ENCODE measurements around the gene PIP5K1C. TPM values are rescaled to one million over a fixed set of nuclear protein-coding genes. Genes with fewer than 3 reads are reported as not detected.

PIP5K1C gene
- total and polyA plus RNA-seq, 7 donors, result 8.7 to 22.4 (median 16.3) TPM

GRCh38 chr19:3691372-3691716 is 8.9 kb downstream of the PIP5K1C start:
- H3K4me3 ChIP-seq, result no peak overlapping the region
- DNase-seq (no peak), ATAC-seq (no peak)
- TF ChIP-seq, protein P1, sequence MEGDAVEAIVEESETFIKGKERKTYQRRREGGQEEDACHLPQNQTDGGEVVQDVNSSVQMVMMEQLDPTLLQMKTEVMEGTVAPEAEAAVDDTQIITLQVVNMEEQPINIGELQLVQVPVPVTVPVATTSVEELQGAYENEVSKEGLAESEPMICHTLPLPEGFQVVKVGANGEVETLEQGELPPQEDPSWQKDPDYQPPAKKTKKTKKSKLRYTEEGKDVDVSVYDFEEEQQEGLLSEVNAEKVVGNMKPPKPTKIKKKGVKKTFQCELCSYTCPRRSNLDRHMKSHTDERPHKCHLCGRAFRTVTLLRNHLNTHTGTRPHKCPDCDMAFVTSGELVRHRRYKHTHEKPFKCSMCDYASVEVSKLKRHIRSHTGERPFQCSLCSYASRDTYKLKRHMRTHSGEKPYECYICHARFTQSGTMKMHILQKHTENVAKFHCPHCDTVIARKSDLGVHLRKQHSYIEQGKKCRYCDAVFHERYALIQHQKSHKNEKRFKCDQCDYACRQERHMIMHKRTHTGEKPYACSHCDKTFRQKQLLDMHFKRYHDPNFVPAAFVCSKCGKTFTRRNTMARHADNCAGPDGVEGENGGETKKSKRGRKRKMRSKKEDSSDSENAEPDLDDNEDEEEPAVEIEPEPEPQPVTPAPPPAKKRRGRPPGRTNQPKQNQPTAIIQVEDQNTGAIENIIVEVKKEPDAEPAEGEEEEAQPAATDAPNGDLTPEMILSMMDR (IDR thresholded peaks at IDR 0.05), result no peak
- H3K27me3 ChIP-seq (ENCODE audit: insufficient read depth in 3 of 3, low read length in 2 of 3), result no peaks in the 10 kb centered on the region
- peaks cover 4% of the 10 kb centered on the region for H3K4me1 ChIP-seq
- H3K9me3 ChIP-seq, result no peaks in the 10 kb centered on the region
- peaks cover 0 to 4% of the 10 kb centered on the region in 2 donors for H3K36me3 ChIP-seq (ENCODE audit: insufficient read depth in 1 of 2, low read depth in 1 of 2)
- intact Hi-C loops (cut with DNase I), result no loop called here
- 90 to 92% (median 91%) methylated on average over 16 of the region's 16 CpGs for WGBS, 3 donors
- no peak overlapping the region for H3K27ac ChIP-seq

DNA sequence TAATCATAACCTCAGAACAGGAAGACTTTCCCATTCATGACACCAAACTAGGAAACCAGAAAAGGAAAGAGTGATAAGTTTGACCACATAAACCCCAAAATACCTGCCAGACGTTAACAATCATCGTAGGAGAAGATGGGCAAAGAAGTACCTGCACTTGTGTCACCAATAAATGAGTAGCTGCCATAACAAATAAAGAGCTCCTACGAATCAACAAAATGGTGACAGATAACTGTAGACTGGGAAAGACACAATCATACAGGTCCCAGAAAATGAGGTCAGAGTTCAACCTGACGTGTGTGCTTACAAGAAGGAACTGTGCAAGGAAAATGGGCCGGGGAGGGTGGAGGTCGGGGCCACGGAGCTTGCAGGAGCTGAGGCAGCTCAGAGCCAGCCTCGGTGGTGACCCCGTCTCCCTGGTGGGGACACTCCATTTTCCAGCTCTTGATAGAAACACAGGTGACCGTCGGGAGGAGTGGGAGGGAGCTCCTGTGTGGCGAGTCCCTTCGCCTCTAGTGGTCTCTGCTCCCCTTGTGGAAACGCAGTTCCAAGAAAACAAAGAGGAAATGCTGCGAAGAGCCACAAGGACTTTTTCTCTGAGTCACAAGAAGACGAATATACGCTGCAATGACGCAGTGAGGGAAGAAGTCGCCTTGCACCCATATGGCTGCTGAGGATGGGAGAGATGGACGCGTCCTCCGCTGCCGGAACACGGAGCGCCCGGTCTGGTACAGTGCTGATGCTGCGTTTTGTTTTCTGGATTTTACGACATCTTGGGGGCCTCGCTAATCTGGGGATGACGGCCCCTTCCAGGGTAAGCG is 9.5 kb downstream of the PIP5K1C start:
- no peaks in the 10 kb centered on the region for H3K27me3 ChIP-seq (ENCODE audit: insufficient read depth in 3 of 3, low read length in 2 of 3)
- intact Hi-C loops (cut with DNase I), result no loop called here
- H3K4me1 ChIP-seq, result peaks cover 4% of the 10 kb centered on the region
- TF ChIP-seq, protein P1 (IDR thresholded peaks at IDR 0.05), result no peak
- no peak overlapping the region for H3K4me3 ChIP-seq
- ATAC-seq (no peak), DNase-seq (no peak)
- no peak overlapping the region for H3K27ac ChIP-seq
- peaks cover 0 to 4% of the 10 kb centered on the region in 2 donors for H3K36me3 ChIP-seq (ENCODE audit: insufficient read depth in 1 of 2, low read depth in 1 of 2)
- 94 to 96% (median 96%) methylated on average over 31 of the region's 31 CpGs for WGBS, 3 donors
- H3K9me3 ChIP-seq, result no peaks in the 10 kb centered on the region

GRCh38 chr19:3687774-3688706 is 12.2 kb downstream of the PIP5K1C start:
- Histone ChIP-seq H3K27ac (no peak overlapping the region), H3K9me3 (no peaks in the 10 kb centered on the region), H3K4me1 (no peaks in the 10 kb centered on the region), H3K4me3 (no peak overlapping the region), H3K36me3 (ENCODE audit: insufficient read depth in 1 of 2, low read depth in 1 of 2) (no peaks in the 10 kb centered on the region), H3K27me3 (ENCODE audit: insufficient read depth in 3 of 3, low read length in 2 of 3) (no peaks in the 10 kb centered on the region)
- WGBS, 3 donors, result 62 to 63% (median 62%) methylated on average over 37 to 55 of the region's 55 CpGs
- TF ChIP-seq, protein P1 (IDR thresholded peaks at IDR 0.05), result no peak
- intact Hi-C loops (cut with DNase I), result no loop called here
- no peak for DNase-seq
- ATAC-seq, result no peak

DNA sequence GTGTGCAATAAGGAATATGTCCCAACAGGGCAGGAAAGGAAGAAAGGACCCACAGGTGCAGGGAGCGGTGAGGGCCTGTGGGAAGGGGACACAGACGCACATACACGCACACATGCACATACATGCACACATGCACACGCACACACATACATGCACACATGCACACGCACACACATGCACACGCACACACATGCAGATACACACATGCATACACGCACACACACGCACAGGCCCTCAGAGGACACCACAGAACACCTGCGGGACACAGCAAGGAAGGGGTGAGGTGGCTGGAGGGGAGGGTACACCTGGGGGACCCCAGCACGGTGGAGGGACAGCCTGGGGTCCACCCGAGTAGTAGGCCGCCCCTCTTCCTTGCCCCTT is 12.9 kb downstream of the PIP5K1C start:
- Histone ChIP-seq H3K4me3 (no peak overlapping the region), H3K36me3 (ENCODE audit: insufficient read depth in 1 of 2, low read depth in 1 of 2) (no peaks in the 10 kb centered on the region), H3K9me3 (no peaks in the 10 kb centered on the region), H3K27ac (no peak overlapping the region), H3K27me3 (ENCODE audit: insufficient read depth in 3 of 3, low read length in 2 of 3) (no peaks in the 10 kb centered on the region), H3K4me1 (no peaks in the 10 kb centered on the region)
- TF ChIP-seq, protein P1 (IDR thresholded peaks at IDR 0.05), result no peak
- ATAC-seq (no peak), DNase-seq (no peak)
- intact Hi-C loops (cut with DNase I), result no loop called here
- WGBS, 3 donors, result 81 to 88% (median 86%) methylated on average over 12 of the region's 12 CpGs
